Kidney epithelial cell (primary cell): ENCODE measurements around the gene IKZF5. TPM values are rescaled to one million over a fixed set of nuclear protein-coding genes. Genes with fewer than 3 reads are reported as not detected.

Experiments used
- DNase-seq: peaks from one replicate; pipeline ENCODE4 v3.0.0-alpha.2; 2010; ENCODE audit warnings: low read depth
- H3K27me3 ChIP-seq: 2 replicates; pipeline ENCODE4 v1.6.0; 2011; ENCODE audit warnings: low read length; ENCODE audit not compliant: control insufficient read depth, insufficient read depth
- H3K36me3 ChIP-seq: 2 replicates; pipeline ENCODE4 v1.5.1; 2011; ENCODE audit warnings: low read length; ENCODE audit not compliant: control insufficient read depth, insufficient read depth
- H3K4me3 ChIP-seq: 2 replicates; pipeline ENCODE4 v1.5.1; 2011; ENCODE audit warnings: low read depth, mild to moderate bottlenecking, control low read depth, low read length
- total RNA-seq: library from RNA; depleted of rRNA; stranded (reverse); fragments of >200 nt; gene quantifications from 2 replicates; pipeline ENCODE4 v1.2.3, GENCODE V29; 2015
- TF ChIP-seq, protein P1 (sequence below): IDR thresholded peaks from 2 replicates; pipeline ENCODE4 v1.5.1; 2011; ENCODE audit warnings: mild to moderate bottlenecking, moderate library complexity, low read length, control low read depth, inconsistent platforms; ENCODE audit not compliant: insufficient read depth, poor library complexity, severe bottlenecking

IKZF5 gene
- total RNA-seq, 1 donor from 2014 or later, result 3.0 TPM

DNA sequence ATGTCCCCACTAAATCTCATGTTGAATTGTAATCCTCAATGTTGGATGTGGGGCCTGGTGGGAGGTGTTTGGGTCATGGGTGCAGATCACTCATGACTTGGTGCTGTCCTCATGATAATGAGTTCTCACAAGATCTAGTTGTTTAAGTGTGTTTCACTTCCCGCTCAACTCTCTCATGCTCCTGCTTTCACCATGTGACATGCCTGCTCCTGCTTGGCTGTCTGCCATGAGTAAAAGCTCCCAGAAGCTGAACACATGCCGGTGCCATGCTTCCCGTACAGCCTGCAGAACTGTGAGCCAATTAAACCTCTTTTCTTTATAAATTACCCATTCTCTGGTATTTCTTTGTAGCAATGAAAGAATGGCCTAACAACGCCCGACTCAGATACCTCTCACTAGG is 34.6 kb downstream of the IKZF5 start:
- H3K27me3 ChIP-seq, result no peaks in the 10 kb centered on the region
- no peaks in the 10 kb centered on the region for H3K36me3 ChIP-seq
- TF ChIP-seq, protein P1, sequence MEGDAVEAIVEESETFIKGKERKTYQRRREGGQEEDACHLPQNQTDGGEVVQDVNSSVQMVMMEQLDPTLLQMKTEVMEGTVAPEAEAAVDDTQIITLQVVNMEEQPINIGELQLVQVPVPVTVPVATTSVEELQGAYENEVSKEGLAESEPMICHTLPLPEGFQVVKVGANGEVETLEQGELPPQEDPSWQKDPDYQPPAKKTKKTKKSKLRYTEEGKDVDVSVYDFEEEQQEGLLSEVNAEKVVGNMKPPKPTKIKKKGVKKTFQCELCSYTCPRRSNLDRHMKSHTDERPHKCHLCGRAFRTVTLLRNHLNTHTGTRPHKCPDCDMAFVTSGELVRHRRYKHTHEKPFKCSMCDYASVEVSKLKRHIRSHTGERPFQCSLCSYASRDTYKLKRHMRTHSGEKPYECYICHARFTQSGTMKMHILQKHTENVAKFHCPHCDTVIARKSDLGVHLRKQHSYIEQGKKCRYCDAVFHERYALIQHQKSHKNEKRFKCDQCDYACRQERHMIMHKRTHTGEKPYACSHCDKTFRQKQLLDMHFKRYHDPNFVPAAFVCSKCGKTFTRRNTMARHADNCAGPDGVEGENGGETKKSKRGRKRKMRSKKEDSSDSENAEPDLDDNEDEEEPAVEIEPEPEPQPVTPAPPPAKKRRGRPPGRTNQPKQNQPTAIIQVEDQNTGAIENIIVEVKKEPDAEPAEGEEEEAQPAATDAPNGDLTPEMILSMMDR, result no peak
- H3K4me3 ChIP-seq, result no peak overlapping the region
- DNase-seq, result no peak

DNA sequence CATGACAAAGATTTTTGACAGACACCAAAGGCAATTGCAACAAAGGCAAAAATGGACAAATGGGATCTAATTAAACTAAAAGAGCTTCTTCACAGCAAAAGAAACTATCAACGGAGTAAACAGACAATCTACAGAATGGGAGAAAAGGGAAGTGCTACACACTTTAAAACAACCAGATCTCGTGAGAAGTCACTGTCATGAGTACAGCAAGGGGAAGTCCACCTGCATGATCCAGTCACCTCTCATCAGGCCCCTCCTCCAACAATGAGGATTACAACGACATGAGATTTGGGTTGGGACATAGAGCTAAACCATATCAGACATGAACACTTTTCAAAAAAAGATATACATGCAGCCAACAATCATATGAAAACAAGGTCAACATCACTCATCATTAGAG is 39.9 kb downstream of the IKZF5 start:
- Histone ChIP-seq H3K27me3 (no peaks in the 10 kb centered on the region), H3K36me3 (no peaks in the 10 kb centered on the region), H3K4me3 (no peak overlapping the region)
- TF ChIP-seq, protein P1, result no peak
- DNase-seq, result no peak

DNA sequence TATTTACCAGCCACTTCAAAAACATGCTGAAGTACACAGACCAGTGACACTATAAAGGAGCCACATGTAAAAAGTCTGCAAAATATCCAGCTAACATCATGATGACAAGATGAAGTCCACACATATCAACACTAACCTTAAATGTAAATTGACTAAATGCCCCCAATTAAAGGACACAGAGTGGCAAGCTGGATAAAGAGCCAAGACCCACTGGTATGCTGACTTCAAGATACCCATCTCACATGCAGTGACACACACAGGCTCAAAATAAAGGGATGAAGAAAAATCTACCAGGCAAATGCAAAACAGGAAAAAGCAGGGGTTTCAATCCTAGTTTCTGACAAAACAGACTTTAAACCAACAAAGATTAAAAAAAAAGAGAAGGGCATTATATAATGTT is 41.7 kb downstream of the IKZF5 start:
- no peaks in the 10 kb centered on the region for H3K27me3 ChIP-seq
- TF ChIP-seq, protein P1, result no peak
- DNase-seq, result no peak
- no peak overlapping the region for H3K4me3 ChIP-seq
- H3K36me3 ChIP-seq, result no peaks in the 10 kb centered on the region

DNA sequence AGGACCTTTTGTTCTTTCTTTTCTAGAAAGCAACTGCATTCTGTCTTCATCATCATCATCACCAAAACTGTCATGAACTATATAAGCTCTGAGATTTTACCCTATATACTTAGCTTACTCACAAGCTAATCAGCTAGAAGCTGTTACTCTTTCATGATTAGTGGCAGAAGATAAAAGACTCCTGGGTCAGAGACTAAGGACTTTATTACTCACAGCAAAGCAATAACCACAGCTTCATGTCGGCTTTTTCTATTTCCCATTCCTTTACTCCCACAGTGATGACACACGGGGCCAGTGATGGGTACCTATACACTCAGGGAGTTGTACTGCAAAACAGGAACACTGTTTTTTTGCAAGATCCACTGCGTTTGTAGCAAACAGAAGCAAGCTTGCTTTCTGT is 46.2 kb downstream of the IKZF5 start:
- Histone ChIP-seq H3K27me3 (no peaks in the 10 kb centered on the region), H3K4me3 (no peak overlapping the region), H3K36me3 (no peaks in the 10 kb centered on the region)
- no peak for DNase-seq
- TF ChIP-seq, protein P1, result no peak

DNA sequence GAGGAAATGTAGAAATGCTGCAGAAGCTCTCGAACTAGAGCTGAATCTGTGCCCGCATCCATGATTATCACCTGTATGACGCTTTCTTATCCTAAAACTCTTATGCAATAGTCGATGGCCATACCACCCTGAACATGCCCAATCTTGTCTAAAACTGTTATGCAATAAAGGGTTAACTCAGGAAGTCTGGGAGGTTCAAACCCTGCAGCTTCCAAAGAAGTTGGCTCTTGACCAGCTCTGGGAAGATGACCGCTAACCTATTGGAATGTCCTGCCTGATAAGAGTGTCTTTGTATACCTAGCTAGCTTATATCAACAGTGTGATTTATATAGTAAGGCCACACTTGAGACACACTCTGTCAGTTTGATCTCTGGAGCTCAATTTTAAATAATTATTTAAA is 51.1 kb downstream of the IKZF5 start:
- no peak overlapping the region for H3K4me3 ChIP-seq
- TF ChIP-seq, protein P1, result no peak
- no peaks in the 10 kb centered on the region for H3K27me3 ChIP-seq
- DNase-seq, result no peak
- H3K36me3 ChIP-seq, result no peaks in the 10 kb centered on the region

DNA sequence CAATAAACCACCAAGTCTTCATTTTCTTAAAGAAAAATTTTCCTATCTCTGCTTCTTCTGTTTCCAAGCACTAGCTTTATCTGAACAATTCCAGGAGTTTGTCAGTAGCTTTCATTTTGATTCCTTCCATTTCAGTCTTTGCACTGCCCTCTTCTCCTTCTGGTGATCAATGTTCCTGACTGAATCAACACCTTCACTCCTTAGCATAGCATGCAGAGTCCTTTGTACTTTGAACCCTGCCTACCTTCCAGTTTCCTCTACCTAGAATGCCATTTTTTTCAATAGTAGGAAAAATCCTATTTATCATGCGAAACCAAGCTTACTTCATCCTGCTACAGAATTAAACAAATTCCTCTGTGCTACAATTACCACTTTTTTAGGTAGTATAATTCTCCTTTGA is 52.7 kb downstream of the IKZF5 start:
- Histone ChIP-seq H3K36me3 (no peaks in the 10 kb centered on the region), H3K4me3 (no peak overlapping the region), H3K27me3 (no peaks in the 10 kb centered on the region)
- DNase-seq, result no peak
- TF ChIP-seq, protein P1, result no peak
